GM12878 (cell line): ENCODE measurements around the gene SLC4A8.

Experiments
- CHD2 ChIP-seq: IDR thresholded peaks from 2 replicates; pipeline ENCODE4 v1.6.1; 2011; ENCODE audit warnings: low read depth, low read length, improper control_type of control experiment, borderline replicate concordance
- EZH2 ChIP-seq: IDR thresholded peaks from 2 replicates; pipeline ENCODE4 v1.6.1; 2012; ENCODE audit warnings: low read depth, mild to moderate bottlenecking, control low read depth, inconsistent platforms, low read length, borderline replicate concordance; ENCODE audit not compliant: control insufficient read depth
- POLR2A ChIP-seq: IDR thresholded peaks from 2 replicates; pipeline ENCODE4 v1.6.1; 2011; ENCODE audit warnings: low read depth, mild to moderate bottlenecking, low read length
- SRF ChIP-seq, 2 experiments: IDR thresholded peaks; 2 replicates each; pipeline ENCODE4 v1.6.1; 2011; ENCODE audit warnings: low read depth in 2 of 2, low read length in 2 of 2, mild to moderate bottlenecking in 1 of 2, moderate library complexity in 1 of 2
- TF ChIP-seq, protein P1 (sequence below), 3 experiments: IDR thresholded peaks in 2 of 3; conservative IDR thresholded peaks in 1 of 3; 2 replicates each; pipeline ENCODE4 v1.5.1; 2011; ENCODE audit warnings: low read depth in 3 of 3, low read length in 3 of 3, mild to moderate bottlenecking in 3 of 3, control low read depth in 2 of 3, moderate library complexity in 2 of 3, inconsistent platforms in 1 of 3, mixed read lengths in 1 of 3; ENCODE audit not compliant: control insufficient read depth in 2 of 3, insufficient read depth in 1 of 3; ENCODE audit errors: extremely low read depth in 1 of 3
- TF ChIP-seq, protein P2 (sequence below): IDR thresholded peaks from 2 replicates; pipeline ENCODE4 v1.6.1; 2011; ENCODE audit warnings: low read depth, mild to moderate bottlenecking, low read length, moderate library complexity, borderline replicate concordance; ENCODE audit errors: extremely low read depth

DNA sequence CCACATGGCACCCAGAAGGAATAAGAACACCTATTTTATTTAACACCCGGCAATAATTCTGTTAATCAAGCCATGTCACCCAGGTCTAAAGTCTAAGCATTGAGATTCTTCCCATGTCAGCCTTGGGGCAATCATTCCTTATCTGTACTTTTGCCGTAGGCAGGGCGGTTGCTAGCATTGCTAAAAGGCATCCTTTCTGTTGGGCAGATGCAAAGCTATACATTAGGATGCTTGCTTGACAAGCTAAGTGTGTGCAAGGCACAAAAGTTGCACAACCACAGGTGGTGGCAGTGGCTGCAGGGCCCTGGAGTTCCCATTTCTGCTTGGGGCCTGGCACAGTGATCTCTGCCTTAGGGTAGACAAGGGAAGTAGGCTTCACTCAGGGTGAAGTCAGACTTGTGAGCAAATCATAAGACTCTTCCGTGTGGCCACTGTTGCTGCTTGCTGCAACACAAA, 20.9 kb upstream of the SLC4A8 start:
- TF ChIP-seq, protein P1, sequence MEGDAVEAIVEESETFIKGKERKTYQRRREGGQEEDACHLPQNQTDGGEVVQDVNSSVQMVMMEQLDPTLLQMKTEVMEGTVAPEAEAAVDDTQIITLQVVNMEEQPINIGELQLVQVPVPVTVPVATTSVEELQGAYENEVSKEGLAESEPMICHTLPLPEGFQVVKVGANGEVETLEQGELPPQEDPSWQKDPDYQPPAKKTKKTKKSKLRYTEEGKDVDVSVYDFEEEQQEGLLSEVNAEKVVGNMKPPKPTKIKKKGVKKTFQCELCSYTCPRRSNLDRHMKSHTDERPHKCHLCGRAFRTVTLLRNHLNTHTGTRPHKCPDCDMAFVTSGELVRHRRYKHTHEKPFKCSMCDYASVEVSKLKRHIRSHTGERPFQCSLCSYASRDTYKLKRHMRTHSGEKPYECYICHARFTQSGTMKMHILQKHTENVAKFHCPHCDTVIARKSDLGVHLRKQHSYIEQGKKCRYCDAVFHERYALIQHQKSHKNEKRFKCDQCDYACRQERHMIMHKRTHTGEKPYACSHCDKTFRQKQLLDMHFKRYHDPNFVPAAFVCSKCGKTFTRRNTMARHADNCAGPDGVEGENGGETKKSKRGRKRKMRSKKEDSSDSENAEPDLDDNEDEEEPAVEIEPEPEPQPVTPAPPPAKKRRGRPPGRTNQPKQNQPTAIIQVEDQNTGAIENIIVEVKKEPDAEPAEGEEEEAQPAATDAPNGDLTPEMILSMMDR (IDR thresholded peaks at IDR 0.05 in 2 of 3, conservative IDR thresholded peaks at IDR 0.05 in 1 of 3; ENCODE audit: control insufficient read depth in 2 of 3, extremely low read depth in 1 of 3, insufficient read depth in 1 of 3, low read depth in 3 of 3, low read length in 3 of 3), result no peak
- TF ChIP-seq POLR2A (no peak), SRF (IDR thresholded peaks at IDR 0.05; ENCODE audit: low read depth in 2 of 2, low read length in 2 of 2) (no peak), EZH2 (no peak), CHD2 (no peak)
- TF ChIP-seq, protein P2, sequence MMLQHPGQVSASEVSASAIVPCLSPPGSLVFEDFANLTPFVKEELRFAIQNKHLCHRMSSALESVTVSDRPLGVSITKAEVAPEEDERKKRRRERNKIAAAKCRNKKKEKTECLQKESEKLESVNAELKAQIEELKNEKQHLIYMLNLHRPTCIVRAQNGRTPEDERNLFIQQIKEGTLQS, result no peak
